HG03354 (cell line): ENCODE data around the gene ZNF286A.
A peak's percentile ranks its signal among the peaks of the same experiment; 100 is the strongest.
"Not testable (repeated sequence)": the region's sequence is repeated elsewhere in the genome, so short reads cannot be mapped to it uniquely, and the experiment has no call there.

Source experiments
- ATAC-seq: cut with Tn5 transposase; IDR thresholded peaks from one replicate; pipeline ENCODE4 v1.9.1; 2021; ENCODE audit warnings: mild to moderate bottlenecking; ENCODE audit not compliant: unreplicated experiment, poor library complexity, severe bottlenecking

The ZNF286A gene

DNA sequence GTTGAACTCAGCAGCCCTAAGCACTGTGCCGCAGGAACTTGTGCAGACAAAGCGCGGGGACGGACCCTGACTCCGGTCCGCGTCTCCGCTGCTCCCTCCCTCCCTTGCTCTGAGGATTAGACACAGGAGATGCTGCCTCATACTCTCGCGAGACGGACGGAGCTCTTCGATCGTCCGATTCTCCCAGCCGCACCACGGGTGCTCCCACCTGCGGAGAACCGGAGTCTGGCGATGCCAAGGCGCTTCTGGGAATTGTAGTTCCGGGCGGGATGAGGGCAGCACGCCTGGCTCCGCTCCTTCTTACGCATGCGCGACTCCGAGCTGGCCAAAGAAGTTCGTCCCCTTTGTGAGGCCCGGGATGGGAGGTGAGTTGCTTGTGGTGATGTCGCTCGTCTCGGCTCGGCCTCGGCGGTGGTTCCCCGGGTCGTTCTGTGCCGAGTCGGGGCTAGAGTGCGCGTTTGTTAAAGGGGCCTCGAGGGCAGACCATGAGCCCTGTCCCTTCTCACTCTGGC, at the start of gene ZNF286A:
Gene ZNF286A, plus strand, starts transcription at position 340 of the 512 bp plus-strand sequence. CDS start 578 bp downstream, outside the sequence.
- ATAC-seq, result peak; percentile 98

DNA sequence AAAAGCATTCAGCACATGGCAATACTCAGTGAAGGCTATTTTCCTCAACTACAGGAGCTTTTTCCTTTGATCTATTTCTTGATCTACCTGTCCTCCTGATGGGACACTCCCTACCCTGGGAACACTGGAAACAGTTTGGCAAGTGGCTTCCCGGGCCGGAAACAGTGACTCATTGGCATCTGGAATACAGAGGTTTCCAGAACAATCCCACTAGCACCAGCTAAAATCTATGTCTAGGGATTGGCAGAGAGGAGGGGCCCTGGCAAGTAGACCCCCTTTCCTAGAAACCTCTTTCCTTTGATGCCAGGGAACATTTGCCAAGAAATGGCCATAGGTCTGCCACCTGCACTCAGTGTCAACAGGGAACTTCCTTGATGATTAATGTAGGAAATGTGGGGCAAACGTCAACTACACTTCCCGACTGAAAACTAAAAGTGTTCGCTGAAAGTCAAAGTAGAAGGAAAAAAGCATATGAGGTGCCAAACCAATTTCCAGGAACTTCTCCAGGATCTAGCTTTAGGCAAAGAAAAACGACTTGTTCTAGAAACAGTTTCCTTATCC, 49.6 kb upstream of the ZNF286A start:
- ATAC-seq, result no peak

DNA sequence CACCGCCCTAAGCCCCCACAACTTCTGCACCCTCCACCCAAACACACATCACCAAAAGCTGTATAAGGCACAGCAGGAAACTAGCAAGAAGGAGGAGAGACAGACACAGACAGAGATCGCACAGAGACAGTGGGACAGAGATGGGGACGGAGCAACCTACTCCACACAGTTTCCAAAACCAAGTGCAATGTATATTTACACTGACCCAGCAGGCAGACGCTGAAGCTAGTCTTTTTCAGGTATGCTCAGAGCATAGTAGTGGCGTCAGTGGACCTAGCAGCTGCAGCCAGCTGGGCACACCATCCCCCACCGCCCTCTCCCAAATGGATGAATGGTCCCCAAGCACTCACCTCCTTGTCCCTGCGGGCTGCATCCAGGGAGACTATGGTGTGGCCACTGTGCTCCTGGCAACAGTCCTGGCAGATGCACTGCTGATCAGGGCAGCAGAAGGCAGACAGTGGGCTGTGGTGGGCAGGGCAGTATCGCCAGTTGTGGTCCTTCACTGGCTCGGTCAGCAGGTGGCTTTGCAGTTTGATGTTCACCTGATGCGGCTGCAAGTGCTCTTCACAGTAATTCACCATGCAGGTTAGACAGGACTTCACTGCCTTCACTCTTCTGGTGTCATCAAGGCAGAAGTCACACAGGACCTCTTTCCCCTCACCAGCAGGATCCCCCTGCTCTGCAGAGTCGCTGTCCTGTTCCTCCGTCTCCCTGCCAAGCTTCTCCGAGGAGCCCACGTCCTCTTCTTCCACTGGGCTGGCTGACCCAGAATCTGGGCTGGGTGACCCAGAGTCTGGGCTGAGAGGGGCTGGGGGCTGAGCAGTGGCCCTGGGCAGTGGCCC, 48.6 kb upstream of the ZNF286A start:
- no peak for ATAC-seq

DNA sequence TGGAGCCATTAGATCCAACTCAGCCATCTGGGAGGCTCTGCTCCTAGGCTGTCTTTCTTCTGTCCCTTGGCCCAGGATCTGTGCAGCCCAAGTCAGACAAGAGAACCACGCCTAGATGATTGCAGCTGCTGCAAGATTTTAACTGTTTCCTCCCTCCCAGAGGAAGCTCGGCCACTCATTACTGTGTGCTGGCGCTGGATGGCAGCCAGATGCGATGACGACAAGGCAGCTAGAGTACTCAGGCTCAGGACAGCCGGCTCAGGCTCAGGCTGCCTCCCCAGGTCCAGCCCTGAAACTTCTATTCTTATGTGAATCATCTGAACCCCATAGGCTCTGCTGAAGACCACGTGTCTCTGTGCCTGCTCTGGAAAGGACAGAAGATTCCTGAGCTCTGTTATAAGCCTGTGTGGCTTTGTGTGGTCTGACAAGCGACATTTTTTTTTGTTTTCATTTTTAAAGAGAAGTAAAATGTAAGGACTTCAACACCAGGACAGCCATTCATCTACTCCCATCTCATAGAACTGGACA, 47.9 kb upstream of the ZNF286A start:
- ATAC-seq, result peak; percentile 92

DNA sequence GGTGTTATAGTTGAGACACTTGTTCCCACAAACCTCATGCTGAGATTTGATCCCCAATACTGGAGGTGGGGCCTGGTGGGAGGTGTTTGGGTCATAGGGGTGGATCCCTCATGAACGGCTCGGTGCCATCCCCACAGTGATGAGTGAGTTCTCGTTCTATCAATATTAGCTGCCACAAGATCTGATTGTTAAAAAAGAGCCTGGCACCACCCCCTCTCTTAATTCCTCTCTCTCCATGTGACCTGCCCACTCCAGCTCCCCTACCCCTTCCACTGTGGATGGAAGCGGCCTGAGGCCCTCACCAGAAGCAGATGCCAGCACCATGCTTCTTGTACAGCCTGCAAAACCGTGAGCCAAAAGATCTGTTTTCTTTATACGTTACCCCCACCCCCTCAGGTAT, 46.6 kb upstream of the ZNF286A start:
- no peak for ATAC-seq

DNA sequence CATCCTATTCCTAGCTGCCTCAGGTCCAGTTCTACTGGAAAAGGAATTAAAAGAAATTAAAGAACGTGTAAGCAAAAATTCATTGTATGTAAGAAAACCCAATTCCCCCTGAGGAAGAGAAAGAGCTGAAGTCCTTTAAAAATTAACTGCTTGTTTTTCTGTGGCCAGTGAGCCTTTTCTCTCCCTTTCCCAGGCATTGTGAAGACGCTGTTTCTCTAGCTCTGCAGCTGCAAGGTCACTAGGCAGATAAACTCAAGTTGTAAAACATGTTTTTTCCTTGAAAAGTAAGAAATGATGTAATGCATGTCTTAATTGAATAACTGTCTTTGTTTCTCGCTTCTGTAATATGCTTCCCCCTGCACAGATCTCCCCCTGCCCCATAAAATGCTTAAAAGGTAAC, 45.2 kb upstream of the ZNF286A start:
- ATAC-seq, result not testable (repeated sequence)

DNA sequence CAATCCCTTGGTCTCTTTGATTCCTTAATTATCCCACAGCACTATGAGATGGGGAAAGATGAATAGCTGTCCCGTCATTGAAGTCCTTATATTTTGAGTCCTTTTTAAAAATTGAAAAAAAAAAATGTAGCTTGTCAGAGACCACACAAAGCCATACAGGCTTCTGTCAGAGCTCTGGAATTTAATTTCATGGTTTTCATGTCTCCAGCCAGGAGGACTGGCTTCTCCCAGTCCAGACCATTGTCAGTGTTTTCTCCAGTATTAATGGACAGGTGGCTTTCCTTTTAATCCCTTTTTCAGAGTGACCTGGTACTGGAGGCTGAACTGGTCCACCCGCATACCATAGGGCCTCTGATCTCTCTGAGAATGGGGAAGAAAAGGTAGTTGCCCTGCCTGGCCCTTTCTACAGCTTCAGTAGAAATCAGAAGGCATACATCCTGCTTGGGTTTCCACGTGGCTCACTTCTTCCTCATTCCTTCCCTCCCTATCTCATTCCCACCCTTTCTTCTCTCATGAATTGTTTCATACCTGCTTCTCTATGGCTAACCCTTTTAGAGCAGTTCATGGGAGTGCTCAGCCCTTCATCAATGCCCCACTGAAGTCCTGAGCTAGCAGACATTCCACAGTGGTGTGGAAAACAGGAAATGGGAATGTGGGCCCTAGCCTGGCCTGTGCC, 44.5 kb upstream of the ZNF286A start:
- no peak for ATAC-seq

DNA sequence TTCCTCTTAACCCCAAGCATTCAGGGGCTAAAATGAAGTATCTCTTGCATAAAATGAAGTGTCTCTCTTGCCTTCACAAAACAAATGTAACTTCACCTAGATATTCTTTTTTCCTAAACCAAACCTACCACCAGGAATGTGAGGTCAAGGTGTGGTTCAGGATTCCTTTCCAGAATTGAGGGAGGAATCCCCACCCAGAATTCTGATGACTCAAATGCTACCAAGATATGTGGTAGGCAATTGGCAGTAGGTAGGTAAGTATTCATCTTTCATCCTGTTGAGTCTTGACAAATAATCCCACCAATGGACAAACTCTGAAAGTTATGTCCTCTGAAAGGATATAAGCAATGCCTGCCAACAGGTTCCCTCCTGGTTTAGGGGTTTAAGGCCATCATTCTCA, 41.7 kb upstream of the ZNF286A start:
- no peak for ATAC-seq

DNA sequence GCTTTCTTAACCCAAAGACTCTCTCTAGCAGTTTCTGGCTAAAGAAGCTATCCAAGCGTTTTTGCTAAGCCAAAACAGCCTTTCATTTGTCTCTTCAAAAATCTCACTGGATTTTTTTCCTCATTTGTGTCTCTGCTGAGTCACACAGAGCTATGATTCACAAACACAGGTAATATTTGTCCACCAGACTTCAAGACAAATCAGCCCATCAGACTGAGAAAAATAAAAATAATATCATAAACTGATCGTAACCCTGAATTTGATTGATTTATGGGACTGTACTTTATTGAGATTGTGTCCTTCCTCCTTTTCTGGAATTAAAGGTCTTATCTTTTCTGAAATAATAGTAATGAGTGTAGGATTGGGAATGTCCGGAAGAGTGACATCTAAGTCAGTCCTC, 41.3 kb upstream of the ZNF286A start:
- ATAC-seq, result no peak

DNA sequence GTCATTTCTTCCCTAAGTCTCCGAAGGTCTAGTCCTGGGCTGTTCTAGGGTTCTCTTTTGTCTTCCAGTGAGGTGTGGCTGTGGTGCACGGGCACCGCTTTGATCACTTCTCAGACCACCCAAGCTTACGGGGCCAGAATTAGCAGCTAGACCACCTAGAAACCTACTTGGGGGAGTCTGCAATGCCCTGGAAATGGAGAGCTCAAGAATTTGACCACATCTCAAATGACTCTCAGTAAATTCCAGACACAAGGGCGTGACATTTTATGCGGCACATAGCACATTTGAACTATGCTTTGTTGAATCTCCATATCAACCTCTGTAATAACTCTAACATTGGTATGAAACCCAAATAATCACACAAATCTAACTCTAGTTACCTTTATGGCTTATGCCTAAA, 40.3 kb upstream of the ZNF286A start:
- no peak for ATAC-seq

DNA sequence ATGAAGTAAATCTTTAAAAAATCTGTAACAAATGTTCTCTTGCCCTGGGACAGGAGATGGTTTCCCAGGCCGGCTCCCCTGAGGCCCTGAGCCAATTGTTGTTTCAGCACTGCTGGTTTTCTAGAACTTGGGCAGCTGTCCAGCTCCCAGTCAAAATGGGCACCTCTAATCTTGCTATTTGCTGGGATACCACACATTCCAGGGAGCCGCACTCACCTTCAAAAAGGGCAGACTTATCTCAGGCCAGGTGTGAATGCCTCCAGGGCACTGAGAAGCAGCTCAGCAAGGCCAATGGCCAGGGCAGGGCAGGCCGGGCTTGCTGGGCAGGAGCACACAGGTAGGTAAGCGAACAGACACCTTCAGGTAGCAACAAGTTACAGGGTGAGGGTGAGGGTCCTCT, 39.9 kb upstream of the ZNF286A start:
- no peak for ATAC-seq

DNA sequence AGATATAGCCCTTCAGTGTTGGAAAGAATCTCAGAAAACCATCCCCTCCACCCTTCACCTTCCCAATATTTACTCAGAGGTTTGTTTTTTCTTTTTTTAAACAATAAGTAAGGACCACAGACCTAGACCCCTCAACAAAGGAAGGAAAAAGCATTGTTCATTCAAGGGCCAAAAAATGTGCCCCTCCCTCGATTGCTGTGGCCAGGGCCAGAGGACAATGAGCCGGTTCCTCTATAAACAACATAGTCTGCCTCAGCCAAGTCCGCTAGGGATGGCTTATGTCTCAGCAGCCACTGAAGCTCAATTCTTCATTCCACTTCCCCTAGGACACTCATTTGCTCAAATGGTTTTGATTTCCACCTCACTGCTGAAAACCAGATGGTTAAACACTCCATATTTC, 39.5 kb upstream of the ZNF286A start:
- ATAC-seq, result no peak

DNA sequence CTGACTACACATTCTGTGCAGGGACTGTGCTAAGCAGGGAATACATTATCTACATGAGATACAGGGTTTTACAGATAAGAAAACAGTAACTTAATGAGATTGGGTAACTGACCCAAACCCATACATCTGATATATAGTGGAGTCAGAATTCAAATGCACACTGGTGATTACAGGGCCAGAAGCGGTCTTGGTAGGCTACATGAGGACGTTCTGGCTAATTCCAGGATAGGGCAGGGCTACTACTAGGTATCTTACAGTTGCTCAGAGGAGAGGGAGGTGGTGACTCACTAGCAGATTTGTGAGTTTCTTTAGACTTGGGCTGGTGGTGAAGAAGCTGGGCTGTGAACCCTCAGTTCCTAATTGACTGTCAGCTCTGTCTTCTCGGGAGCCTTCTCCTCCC, 36.9 kb upstream of the ZNF286A start:
- no peak for ATAC-seq

DNA sequence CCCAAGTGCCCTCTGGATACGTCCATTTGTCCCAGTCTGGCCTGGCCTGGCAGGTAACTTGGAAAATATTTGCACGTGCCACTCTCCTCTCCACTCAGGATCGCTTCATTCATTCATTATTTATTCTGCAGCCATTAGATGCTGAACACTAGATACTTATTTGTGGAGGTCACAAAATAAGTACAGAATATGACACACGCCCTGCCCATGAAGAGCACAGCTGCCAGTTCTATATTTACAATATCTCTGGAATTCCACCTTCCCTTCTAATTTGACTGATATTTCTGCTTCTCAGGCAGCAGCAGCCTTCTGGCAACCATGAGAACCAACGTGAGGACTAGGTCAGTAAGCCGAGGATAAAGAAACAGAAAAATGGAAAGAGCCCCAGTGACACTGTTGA, 36.4 kb upstream of the ZNF286A start:
- ATAC-seq, result no peak

DNA sequence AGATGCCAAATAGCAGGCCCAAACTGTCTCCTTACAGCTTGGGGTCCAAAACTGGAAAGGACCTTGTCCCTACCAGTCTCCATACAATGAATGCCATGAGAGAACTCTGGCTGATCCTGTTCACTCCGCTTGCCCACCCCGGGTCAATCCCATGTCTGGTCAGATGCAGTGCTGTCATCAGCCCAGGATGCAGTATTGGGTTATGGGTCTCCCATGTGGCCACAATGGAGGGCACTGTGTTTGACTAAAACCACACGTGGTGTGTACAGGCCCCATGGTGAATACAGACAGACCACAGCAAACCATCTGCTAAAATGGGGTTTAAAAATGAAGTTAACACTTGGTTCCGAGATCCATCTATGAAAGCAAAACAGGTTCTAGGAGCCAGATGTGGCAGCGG, 35.9 kb upstream of the ZNF286A start:
- ATAC-seq, result no peak

DNA sequence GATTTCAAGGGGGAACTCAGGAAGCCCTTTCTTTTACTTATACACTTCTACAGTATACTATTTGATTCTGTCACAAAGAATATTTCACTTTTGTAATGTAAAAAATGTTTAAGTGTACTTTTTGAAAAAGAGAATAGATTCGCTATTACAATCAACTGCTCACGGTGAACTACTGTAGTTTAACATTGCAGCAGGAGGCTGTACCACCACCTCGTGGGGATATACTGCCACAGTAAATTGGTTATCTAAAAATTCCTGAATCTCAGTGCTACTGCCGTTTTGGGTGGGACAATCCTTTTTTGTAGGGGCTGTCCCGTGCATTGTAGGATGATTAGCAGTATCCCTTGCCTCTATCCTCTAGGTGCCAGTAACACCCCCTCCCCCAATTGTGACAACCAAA, 30.0 kb upstream of the ZNF286A start:
- not testable (repeated sequence) for ATAC-seq

DNA sequence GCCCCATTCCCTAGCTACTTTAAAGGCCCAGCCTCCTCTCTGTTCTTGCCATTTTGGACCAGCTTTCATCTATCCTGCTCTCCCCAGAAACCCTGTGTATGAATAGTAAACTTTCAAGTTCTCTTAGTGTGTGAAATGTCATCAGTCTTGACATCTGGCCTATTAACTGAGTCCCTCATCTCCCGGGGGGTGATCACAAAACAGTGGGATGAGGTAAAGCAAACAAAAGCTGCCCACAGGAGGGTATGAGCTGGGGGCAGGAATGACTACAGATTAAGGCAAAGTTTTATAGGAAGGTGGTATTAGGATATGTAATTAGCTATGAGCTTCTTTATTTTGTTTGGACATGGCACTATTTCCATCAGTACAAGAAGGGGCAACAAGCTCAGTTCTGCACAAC, 24.9 kb upstream of the ZNF286A start:
- ATAC-seq, result not testable (repeated sequence)

DNA sequence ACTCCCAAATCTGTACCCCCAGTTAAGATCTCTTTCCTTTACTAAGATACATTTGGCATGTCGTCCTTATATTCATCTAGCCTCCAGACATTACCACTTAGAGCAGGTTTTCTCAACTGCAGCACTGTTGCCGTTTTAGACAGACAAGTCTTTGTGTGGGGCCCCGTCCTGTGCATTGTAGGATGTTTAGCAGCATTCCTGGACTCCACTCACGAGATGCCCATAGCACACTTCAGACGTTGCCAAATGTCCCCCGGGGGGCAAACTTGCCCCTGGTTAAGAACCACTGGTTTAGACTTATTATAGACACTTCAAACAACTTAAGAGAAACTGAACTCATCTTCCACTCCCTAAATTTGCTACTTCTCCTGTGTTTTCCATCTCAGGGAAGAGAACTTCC, 23.6 kb upstream of the ZNF286A start:
- ATAC-seq, result not testable (repeated sequence)

DNA sequence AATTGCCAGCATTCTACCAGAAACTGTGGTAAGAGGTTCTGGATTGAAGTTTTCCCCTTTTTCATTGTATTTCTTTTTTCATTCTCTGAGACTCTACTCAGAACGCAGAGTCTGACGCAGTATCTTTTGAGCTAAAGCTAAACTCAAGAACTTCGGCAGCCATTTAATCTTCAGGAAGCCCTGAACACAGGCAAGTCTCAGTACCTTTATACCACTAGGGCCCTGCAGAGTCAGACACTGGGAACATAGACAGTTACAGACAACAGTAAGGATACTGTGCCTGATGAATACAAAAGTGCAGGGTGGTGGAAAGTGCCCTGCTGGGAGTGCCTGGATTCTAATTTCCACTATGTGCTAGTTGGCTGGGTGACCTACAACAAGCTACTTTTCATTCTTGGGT, 16.4 kb upstream of the ZNF286A start:
- ATAC-seq, result not testable (repeated sequence)

DNA sequence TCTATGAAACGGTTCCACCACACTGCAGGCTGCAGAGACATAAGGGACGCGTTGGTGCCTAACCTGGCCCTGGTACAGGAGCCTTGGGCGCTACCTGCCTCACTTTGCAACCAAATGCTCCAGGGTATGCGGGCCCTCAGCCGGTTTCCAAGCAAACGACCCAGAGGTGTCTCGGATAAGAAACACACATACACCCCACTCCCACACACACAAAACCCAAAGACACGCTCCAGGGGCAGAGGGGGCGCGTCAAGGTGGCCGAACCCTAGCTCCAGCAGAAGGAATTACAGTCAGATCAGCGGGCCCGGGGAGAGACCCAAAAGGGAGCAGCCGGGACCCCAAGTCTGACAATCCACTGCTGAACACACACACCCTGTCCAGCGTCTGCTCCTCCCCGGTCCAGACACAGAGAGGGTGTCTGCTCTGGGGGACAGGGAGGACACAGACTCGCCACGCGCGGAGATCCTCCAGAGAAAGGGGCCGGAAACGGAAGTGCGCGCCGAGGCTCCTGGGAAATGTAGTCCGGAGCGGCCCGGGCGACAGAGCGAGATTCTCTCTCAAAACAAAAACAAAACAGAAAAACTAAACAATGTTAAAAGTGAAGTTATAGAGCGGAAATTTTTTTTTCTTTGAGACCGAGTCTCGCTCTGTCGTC, 15.6 kb upstream of the ZNF286A start, which contains the start of gene TRIM16:
Gene TRIM16, minus strand, starts transcription at position 488 of the 655 bp plus-strand sequence. CDS start 32,702 bp downstream, outside the sequence.
- ATAC-seq, result peak; percentile 97
